BE2C (cell line): ENCODE data around the gene GATAD2A.

Experiments used
- DNase-seq: peaks from one replicate; pipeline ENCODE4 v3.0.0-alpha.2; 2020
- H3K27me3 ChIP-seq: fragments of 250-450 bp; sonication (Bioruptor Pico); 2 replicates; pipeline ENCODE4 v1.5.1; 2020; ENCODE audit warnings: mild to moderate bottlenecking
- H3K36me3 ChIP-seq: fragments of 250-450 bp; sonication (Bioruptor Pico); 2 replicates; pipeline ENCODE4 v1.5.1; 2020; ENCODE audit warnings: mild to moderate bottlenecking
- H3K4me1 ChIP-seq: fragments of 250-450 bp; sonication (Bioruptor Pico); 2 replicates; pipeline ENCODE4 v1.5.1; 2020
- H3K4me3 ChIP-seq: 2 replicates; pipeline ENCODE4 v1.5.1; 2011; ENCODE audit warnings: low read depth, low read length
- H3K9me3 ChIP-seq: fragments of 250-450 bp; sonication (Bioruptor Pico); 2 replicates; pipeline ENCODE4 v1.5.1; 2020
- CTCF ChIP-seq: IDR thresholded peaks from 2 replicates; pipeline ENCODE4 v1.5.1; 2012; ENCODE audit warnings: mild to moderate bottlenecking, low read depth, low read length

The GATAD2A gene

GRCh38 chr19:19429361-19429760 lies 23.9 kb downstream of the GATAD2A start:
- no peaks in the 10 kb centered on the region for H3K9me3 ChIP-seq
- no peaks in the 10 kb centered on the region for H3K4me1 ChIP-seq
- H3K27me3 ChIP-seq: no peaks in the 10 kb centered on the region
- DNase-seq: no peak
- no peak overlapping the region for H3K4me3 ChIP-seq
- no peak for TF ChIP-seq CTCF
- H3K36me3 ChIP-seq: peaks cover 8% of the 10 kb centered on the region

DNA sequence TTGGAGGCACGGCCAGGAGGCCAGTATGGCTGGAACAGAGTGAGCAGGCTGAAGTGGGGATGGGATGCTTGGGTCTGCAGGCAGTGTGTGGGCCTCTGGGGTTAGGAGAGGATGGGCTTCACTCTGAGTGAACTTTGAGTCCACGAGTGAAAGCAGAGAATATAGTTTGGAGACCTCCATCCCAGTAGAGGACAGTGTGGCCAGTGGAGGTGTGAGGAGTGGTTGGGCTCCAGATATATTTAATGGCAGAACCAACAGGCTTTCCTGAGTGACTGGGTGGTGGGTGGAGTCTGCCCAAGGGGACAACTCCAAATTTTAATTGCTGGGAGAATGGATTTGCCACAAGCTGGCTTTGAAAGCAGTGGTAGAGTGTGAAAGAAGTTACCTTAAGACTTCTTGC lies 27.3 kb downstream of the GATAD2A start:
- DNase-seq: no peak
- H3K4me3 ChIP-seq: no peak overlapping the region
- no peak for TF ChIP-seq CTCF
- no peaks in the 10 kb centered on the region for H3K4me1 ChIP-seq
- peaks cover 11% of the 10 kb centered on the region for H3K36me3 ChIP-seq
- H3K9me3 ChIP-seq: no peaks in the 10 kb centered on the region
- H3K27me3 ChIP-seq: no peaks in the 10 kb centered on the region

DNA sequence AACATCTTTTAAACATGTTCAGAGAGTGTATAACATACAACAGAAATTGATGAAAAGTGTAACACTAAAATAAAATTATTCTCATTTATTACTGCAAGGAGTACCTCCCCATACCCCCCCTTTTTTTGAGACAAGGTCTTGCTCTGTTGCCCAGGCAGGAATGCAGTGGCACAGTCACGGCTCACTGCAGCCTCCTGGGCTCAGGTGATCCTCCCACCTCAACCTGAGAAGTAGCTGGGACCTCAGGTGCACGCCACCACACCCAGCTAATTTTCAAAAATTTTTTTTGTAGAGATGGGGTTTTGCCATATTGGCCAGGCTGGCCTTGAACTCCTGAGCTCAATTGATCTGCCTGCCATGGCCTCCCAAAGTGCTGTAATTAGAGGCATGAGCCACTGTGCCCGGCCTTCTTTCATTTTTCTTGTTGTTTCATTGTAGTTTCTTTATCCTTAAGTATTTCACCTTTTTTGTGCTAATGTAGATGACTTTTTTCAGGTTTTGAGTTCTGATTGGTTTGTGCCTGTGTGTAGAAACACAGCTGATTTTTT lies 28.3 kb downstream of the GATAD2A start:
- peaks cover 8% of the 10 kb centered on the region for H3K36me3 ChIP-seq
- H3K4me1 ChIP-seq: no peaks in the 10 kb centered on the region
- no peaks in the 10 kb centered on the region for H3K27me3 ChIP-seq
- H3K4me3 ChIP-seq: no peak overlapping the region
- TF ChIP-seq CTCF: no peak
- DNase-seq: no peak
- H3K9me3 ChIP-seq: no peaks in the 10 kb centered on the region

- DNase-seq: no peak
- no peaks in the 10 kb centered on the region for H3K4me1 ChIP-seq
- peaks cover 8% of the 10 kb centered on the region for H3K36me3 ChIP-seq
- no peaks in the 10 kb centered on the region for H3K27me3 ChIP-seq
- no peaks in the 10 kb centered on the region for H3K9me3 ChIP-seq
- H3K4me3 ChIP-seq: no peak overlapping the region
- TF ChIP-seq CTCF: no peak
Measured at GRCh38 chr19:19434483-19435045, 29.1 kb downstream of the GATAD2A start.

- TF ChIP-seq CTCF: no peak
- DNase-seq: no peak
Measured at GRCh38 chr19:19436137-19436691, 30.7 kb downstream of the GATAD2A start.

DNA sequence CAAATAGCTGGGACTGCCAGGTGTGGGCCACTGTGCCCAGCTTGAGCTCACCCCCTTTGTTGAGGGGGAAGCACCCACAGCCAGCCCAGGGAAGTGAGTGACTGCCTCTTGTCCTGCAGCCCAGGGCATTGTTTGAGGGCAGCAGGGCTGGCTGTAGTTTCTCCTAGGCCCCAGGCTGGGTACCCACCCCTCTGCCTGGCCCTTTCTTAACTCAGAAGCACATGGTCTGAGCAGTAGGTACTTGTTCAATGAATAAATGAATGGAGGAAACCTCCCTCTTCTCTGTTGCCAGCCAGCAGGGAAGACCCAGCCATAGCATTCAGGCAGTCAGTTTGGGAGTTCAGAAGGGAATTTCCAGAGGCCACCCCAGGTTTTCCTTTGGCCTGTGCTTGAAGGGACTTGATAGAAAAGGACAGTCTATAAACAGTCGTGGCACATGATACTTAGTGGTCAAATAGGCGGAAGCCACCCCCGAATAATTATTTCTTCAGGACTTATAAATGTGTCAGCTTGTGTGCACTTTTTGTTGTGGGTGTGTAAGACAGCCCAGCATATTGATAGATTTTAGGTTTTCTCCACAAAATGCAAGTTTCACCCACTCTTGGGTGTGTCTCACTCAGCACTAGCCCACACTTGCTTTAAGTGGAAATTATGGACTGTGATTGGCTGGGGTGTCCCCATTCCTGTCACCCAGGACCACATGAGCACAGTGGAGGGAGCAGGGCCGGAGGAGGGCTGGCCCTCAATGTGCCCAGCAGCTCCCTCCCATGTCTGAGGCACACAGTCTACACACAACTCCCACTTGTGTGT lies 33.1 kb downstream of the GATAD2A start:
- H3K4me3 ChIP-seq: no peak overlapping the region
- TF ChIP-seq CTCF: no peak
- no peaks in the 10 kb centered on the region for H3K27me3 ChIP-seq
- H3K36me3 ChIP-seq: peaks cover 8% of the 10 kb centered on the region
- H3K9me3 ChIP-seq: no peaks in the 10 kb centered on the region
- no peaks in the 10 kb centered on the region for H3K4me1 ChIP-seq
- no peak for DNase-seq

More at GRCh38 chr19:19436137-19436691, 30.7 kb downstream of the GATAD2A start:
- no peaks in the 10 kb centered on the region for H3K9me3 ChIP-seq
- H3K36me3 ChIP-seq: peaks cover 8% of the 10 kb centered on the region
- no peaks in the 10 kb centered on the region for H3K4me1 ChIP-seq
- no peak overlapping the region for H3K4me3 ChIP-seq
- H3K27me3 ChIP-seq: no peaks in the 10 kb centered on the region
